22Rv1 (cell line): ENCODE results near the gene DAAM2.

Experiments
- CTCF ChIP-seq: fragments of 450-650 bp; IDR thresholded peaks from 2 replicates; pipeline ENCODE4 v1.5.1; 2017; ENCODE audit warnings: mild to moderate bottlenecking
- ZFX ChIP-seq: fragments of 450-650 bp; IDR thresholded peaks from 2 replicates; pipeline ENCODE4 v1.6.1; 2017; ENCODE audit warnings: antibody characterized with exemption, borderline replicate concordance

DNA sequence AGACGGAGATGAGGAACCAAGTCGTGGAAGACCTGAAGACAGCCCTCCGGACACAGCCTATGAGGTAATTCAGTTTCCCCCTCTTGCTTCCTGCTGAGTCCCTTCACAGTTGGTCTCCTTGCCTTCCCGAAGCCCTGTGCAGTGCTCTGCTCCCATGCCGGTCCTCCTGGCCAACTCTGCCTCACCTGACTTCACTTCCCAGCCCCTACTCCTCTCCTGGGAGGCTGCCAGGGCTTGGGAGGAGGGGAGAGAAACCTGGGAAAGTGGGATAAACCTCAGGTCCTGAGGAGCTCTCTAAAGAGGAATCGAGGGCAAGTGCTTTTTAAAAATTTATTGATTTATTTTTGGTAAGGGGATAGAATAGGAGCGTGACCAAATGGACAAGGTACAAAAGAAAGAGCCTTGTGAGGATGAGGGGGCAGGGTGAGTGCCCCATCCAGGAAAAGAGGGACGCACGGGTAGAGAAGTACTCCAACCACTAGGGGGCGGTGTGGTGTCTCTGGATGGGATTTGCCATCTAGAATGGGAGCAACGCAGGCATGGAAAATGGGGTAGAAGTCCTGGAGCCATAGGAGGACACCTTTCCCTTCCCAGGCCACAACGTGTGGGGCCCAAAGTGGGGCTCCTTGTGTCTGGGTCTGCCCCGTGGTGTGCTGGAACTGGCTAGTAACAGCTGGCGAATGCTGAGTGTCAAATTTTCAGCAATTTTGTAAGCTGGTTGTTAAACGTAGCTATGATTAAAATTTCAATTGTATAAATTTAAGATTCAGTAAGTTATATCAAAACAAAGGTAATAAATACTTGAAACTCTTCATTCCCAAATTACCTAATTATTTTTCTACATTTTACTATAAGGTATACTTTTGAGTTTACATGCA is 73.1 kb downstream of the DAAM2 start:
- TF ChIP-seq CTCF (peak; percentile 89), ZFX (no peak)
